DOHH2 (cell line): ENCODE measurements around the gene NUP35.

ENCODE experiments used
- H3F3A ChIP-seq: fragments of 200-600 bp; sonication (generic), shearing (Covaris generic); 2 replicates; pipeline ENCODE4 v1.6.0; 2016; ENCODE audit warnings: antibody characterized with exemption, mild to moderate bottlenecking; ENCODE audit not compliant: control insufficient read depth, insufficient read depth
- H3K27ac ChIP-seq: fragments of 200-600 bp; sonication (generic); 2 replicates; pipeline ENCODE4 v1.5.1; 2014; ENCODE audit warnings: low read depth, mild to moderate bottlenecking, low read length, moderate library complexity
- H3K27me3 ChIP-seq: fragments of 200-600 bp; sonication (generic); 2 replicates; pipeline ENCODE4 v1.6.1; 2014; ENCODE audit warnings: mild to moderate bottlenecking, low read length, mixed read lengths; ENCODE audit not compliant: control insufficient read depth
- H3K36me3 ChIP-seq: fragments of 200-600 bp; sonication (generic); 2 replicates; pipeline ENCODE4 v1.6.1; 2014; ENCODE audit warnings: mild to moderate bottlenecking, low read length, moderate library complexity, mixed read lengths; ENCODE audit not compliant: control insufficient read depth
- H3K4me1 ChIP-seq: fragments of 200-600 bp; sonication (generic); 2 replicates; pipeline ENCODE4 v1.6.1; 2014; ENCODE audit warnings: mild to moderate bottlenecking, low read length, mixed read lengths; ENCODE audit not compliant: control insufficient read depth
- H3K4me2 ChIP-seq: fragments of 200-600 bp; sonication (generic); 2 replicates; pipeline ENCODE4 v1.6.0; 2014; ENCODE audit warnings: mild to moderate bottlenecking, low read length, moderate library complexity
- H3K4me3 ChIP-seq: fragments of 200-600 bp; sonication (generic); 2 replicates; pipeline ENCODE4 v1.5.1; 2014; ENCODE audit warnings: mild to moderate bottlenecking, low read length, mixed read lengths
- H3K79me2 ChIP-seq: fragments of 200-600 bp; sonication (generic); 2 replicates; pipeline ENCODE4 v1.6.1; 2014; ENCODE audit warnings: mild to moderate bottlenecking, low read length, mixed read lengths; ENCODE audit not compliant: control insufficient read depth
- H3K9me2 ChIP-seq: fragments of 200-600 bp; sonication (generic); replicated peaks from 2 replicates; pipeline ENCODE4 v1.6.1; 2014; ENCODE audit warnings: mild to moderate bottlenecking, low read length, mixed read lengths; ENCODE audit not compliant: control insufficient read depth
- H3K9me3 ChIP-seq: fragments of 200-600 bp; sonication (generic); 2 replicates; pipeline ENCODE4 v1.6.1; 2014; ENCODE audit warnings: antibody characterized with exemption, low read length, mixed read lengths; ENCODE audit not compliant: control insufficient read depth, insufficient read depth
- H4K20me1 ChIP-seq: fragments of 200-600 bp; sonication (generic); 2 replicates; pipeline ENCODE4 v1.6.0; 2014; ENCODE audit warnings: low read depth, mild to moderate bottlenecking, antibody characterized with exemption, low read length, moderate library complexity; ENCODE audit not compliant: control insufficient read depth, insufficient read depth
- EZH2phosphoT487 ChIP-seq: fragments of 200-600 bp; sonication (generic); IDR thresholded peaks from 2 replicates; pipeline ENCODE4 v1.6.1; 2017; ENCODE audit warnings: borderline replicate concordance, mild to moderate bottlenecking, antibody characterized with exemption, low read length, moderate library complexity, mixed read lengths
- TF ChIP-seq, protein P1 (sequence below): fragments of 200-600 bp; sonication (generic); IDR thresholded peaks from one replicate; pipeline ENCODE4 v1.5.1; 2014; ENCODE audit warnings: antibody characterized with exemption, mild to moderate bottlenecking, low read depth, low read length; ENCODE audit not compliant: poor library complexity, severe bottlenecking

NUP35 gene

DNA sequence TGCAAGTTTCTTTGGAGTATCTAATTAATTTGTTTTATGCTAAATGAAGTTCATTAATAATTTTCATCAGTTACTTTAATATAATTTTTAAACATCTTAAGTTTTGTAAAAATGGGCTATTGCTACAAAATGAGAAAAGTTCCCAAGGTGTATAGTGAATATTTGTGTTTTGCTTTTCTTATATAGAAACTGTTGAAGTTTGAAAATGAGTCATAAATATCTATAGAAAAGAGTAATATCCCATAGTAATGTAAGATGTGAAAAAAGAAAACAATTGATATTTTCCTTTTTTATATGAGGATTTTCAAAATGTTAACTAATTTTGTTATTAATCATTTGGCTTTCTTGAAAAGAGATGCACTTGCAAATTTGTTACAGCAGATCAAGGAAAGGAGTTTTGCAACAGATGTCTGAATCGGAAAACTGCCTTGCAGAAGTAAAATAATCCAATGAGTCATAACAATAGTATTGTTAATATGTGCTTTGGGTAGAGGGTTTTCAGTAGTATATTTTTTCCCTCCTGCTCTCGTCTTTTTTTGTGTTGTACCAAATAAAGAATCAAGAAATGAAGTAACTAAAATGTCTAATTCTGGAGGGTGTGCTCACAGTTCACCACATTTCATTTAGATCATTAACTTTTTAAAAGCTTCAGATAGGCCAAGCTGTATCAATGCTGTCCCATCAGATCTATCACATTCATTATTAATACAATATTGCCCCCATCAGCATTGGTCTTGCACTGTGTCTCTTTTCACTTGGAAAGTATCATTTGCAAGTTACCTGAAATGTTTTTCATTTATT lies 30.2 kb upstream of the NUP35 start:
- Histone ChIP-seq H3K9me2 (no peaks in the 10 kb centered on the region), H3K9me3 (no peaks in the 10 kb centered on the region), H3F3A (no peaks in the 10 kb centered on the region), H3K27ac (no peak overlapping the region), H3K4me3 (no peak overlapping the region), H3K4me1 (0 out of 2 replicates have a peak, but pooled peaks cover 3% of the 10 kb centered on the region), H3K4me2 (no peak overlapping the region), H3K27me3 (no peaks in the 10 kb centered on the region), H3K36me3 (no peaks in the 10 kb centered on the region), H4K20me1 (no peaks in the 10 kb centered on the region), H3K79me2 (no peaks in the 10 kb centered on the region)
- TF ChIP-seq EZH2phosphoT487 = no peak
- TF ChIP-seq, protein P1, sequence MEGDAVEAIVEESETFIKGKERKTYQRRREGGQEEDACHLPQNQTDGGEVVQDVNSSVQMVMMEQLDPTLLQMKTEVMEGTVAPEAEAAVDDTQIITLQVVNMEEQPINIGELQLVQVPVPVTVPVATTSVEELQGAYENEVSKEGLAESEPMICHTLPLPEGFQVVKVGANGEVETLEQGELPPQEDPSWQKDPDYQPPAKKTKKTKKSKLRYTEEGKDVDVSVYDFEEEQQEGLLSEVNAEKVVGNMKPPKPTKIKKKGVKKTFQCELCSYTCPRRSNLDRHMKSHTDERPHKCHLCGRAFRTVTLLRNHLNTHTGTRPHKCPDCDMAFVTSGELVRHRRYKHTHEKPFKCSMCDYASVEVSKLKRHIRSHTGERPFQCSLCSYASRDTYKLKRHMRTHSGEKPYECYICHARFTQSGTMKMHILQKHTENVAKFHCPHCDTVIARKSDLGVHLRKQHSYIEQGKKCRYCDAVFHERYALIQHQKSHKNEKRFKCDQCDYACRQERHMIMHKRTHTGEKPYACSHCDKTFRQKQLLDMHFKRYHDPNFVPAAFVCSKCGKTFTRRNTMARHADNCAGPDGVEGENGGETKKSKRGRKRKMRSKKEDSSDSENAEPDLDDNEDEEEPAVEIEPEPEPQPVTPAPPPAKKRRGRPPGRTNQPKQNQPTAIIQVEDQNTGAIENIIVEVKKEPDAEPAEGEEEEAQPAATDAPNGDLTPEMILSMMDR = no peak

DNA sequence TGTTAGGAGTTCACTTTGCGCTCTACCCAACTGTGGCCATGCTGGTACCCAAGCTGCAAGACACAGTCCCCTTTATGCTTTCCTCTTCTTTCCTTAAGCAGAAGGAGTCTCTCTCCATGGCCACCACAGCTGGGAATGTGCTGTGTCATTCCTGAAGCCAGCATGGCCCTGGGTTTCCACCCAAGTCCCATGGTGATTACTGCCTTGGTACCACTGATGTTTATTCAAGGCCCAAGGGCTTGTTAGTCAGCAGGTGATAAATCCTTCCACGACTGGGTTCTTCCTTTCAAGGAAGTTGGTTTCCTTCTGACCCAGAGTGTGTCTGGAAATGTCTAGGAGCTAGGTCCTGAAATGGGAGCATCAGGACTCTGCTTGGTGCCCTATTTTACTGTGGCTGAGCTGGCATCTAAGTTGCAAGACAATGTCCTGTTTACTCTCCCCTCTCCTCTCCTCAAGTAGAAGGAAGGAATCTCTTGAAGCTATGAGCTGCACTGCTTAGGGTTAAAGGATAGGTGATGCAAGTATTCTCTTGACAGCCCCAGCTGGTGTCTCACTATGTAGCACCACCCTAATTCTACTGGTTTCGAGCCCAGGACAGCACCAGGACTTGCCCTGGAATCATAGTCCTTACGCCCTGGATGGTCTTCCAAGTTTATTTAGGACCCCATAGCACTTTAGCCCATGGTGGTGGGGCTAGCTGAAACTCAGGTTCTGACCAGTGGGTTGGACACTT lies 18.7 kb upstream of the NUP35 start:
- H3F3A ChIP-seq = no peaks in the 10 kb centered on the region
- no peak overlapping the region for H3K4me2 ChIP-seq
- no peaks in the 10 kb centered on the region for H4K20me1 ChIP-seq
- no peaks in the 10 kb centered on the region for H3K27me3 ChIP-seq
- H3K4me3 ChIP-seq = no peak overlapping the region
- no peaks in the 10 kb centered on the region for H3K36me3 ChIP-seq
- no peaks in the 10 kb centered on the region for H3K4me1 ChIP-seq
- H3K9me2 ChIP-seq = no peaks in the 10 kb centered on the region
- TF ChIP-seq EZH2phosphoT487 = no peak
- TF ChIP-seq, protein P1 = no peak
- no peaks in the 10 kb centered on the region for H3K9me3 ChIP-seq
- no peak overlapping the region for H3K27ac ChIP-seq
- H3K79me2 ChIP-seq = no peaks in the 10 kb centered on the region

DNA sequence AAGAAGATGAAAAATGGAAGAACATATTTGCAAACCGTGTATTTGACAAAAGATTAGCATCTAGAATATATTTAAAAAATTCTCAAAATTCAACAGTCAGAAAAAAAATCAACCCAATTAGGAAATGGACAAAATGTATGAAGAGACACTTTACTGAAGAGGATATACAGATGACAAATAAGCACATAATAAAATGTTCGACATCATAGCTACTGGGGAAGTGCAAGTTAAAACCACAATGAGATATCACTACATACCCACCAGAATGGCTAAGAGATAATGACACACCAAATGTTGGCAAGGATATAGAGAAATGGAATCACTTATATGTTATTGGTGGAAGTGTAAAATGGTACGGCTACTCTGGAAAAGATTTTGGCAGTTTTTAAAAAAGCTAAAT lies 11.7 kb upstream of the NUP35 start:
- Histone ChIP-seq H3K27ac (no peak overlapping the region), H3K79me2 (no peaks in the 10 kb centered on the region), H3K9me2 (no peaks in the 10 kb centered on the region), H3K4me2 (no peak overlapping the region), H3K27me3 (no peaks in the 10 kb centered on the region), H3K4me3 (no peak overlapping the region), H3F3A (no peaks in the 10 kb centered on the region), H4K20me1 (no peaks in the 10 kb centered on the region), H3K9me3 (no peaks in the 10 kb centered on the region), H3K36me3 (no peaks in the 10 kb centered on the region), H3K4me1 (peaks cover 10% of the 10 kb centered on the region)
- TF ChIP-seq EZH2phosphoT487 = no peak
- TF ChIP-seq, protein P1 = no peak
